HCT116 (cell line): Measurements from ENCODE around the gene ROBO1. TPM values are rescaled to one million over a fixed set of nuclear protein-coding genes. Genes with fewer than 3 reads are reported as not detected.

ENCODE experiments used
- ATAC-seq: fragments of 200-7000 bp; cut with Tn5 transposase; 2 replicates; pipeline ENCODE4 v1.9.1; 2020; ENCODE audit warnings: mild to moderate bottlenecking, moderate library complexity
- BruUV-seq: library from RNA; stranded (reverse); fragments of 400-500 nt; replicated peaks from 2 replicates; lab custom pipeline; 2021; lab: Mats Ljungman, UMichigan
- CTCF ChIA-PET: fragments of 300-600 bp; sonication (Branson Sonifier 250); formaldehyde crosslinking; loops from one replicate; lab custom pipeline; 2021; ENCODE audit warnings: antibody characterized with exemption; lab: Charles Lee
- POLR2A ChIA-PET: fragments of 300-600, 350-600 bp; sonication (Branson Sonifier 250); formaldehyde crosslinking; loops from one replicate; lab custom pipeline; 2021; ENCODE audit warnings: antibody characterized with exemption; lab: Charles Lee
- RAD21 ChIA-PET, 2 experiments: fragments of 300-600 bp; sonication (Branson Sonifier 250); formaldehyde crosslinking; loops; one replicate each; lab custom pipeline; 2023; ENCODE audit warnings: low total read pairs in 2 of 2; ENCODE audit not compliant: uncharacterized antibody in 2 of 2, unreplicated experiment in 2 of 2, low non-redundant PET in 1 of 2; lab: Charles Lee
- DNase-seq: peaks from one replicate; pipeline ENCODE4 v3.0.0-alpha.2; 2010; ENCODE audit warnings: low read depth, low spot score
- H2AFZ ChIP-seq: fragments of 200-600 bp; shearing (Covaris generic), sonication (generic); 2 replicates; pipeline ENCODE4 v1.6.1; 2017; ENCODE audit warnings: low read depth, mixed run types, mixed read lengths, antibody characterized with exemption, low read length; ENCODE audit not compliant: poor library complexity, severe bottlenecking
- H3K27ac ChIP-seq: 2 replicates; pipeline ENCODE4 v1.5.1; 2012; ENCODE audit warnings: low read depth, low read length
- H3K27me3 ChIP-seq: fragments of 200-600 bp; sonication (generic); 2 replicates; pipeline ENCODE4 v1.6.1; 2016; ENCODE audit warnings: mixed run types, low read length, mixed read lengths; ENCODE audit not compliant: insufficient read depth
- H3K36me3 ChIP-seq, 2 experiments: fragments of 200-500 bp in 1 of 2; fragments of 200-600 bp in 1 of 2; sonication (Bioruptor generic) in 1 of 2; sonication (generic) in 1 of 2; 2 replicates each; pipeline versions ENCODE4 v1.5.1 to v1.6.1; 2014 to 2016; ENCODE audit warnings: low read length in 2 of 2, inconsistent platforms in 1 of 2, mixed read lengths in 1 of 2, mixed run types in 1 of 2; ENCODE audit not compliant: insufficient read depth in 2 of 2, control insufficient read depth in 1 of 2
- H3K4me1 ChIP-seq, 2 experiments: fragments of 200-600 bp in 1 of 2; sonication (generic) in 1 of 2; 2 replicates each; pipeline versions ENCODE4 v1.5.1 to v1.6.1; 2012 to 2017; ENCODE audit warnings: low read length in 2 of 2, inconsistent platforms in 1 of 2, mild to moderate bottlenecking in 1 of 2, mixed read lengths in 1 of 2, mixed run types in 1 of 2, moderate library complexity in 1 of 2; ENCODE audit not compliant: insufficient read depth in 2 of 2, control insufficient read depth in 1 of 2
- H3K4me2 ChIP-seq: fragments of 200-600 bp; sonication (generic); 2 replicates; pipeline ENCODE4 v1.6.1; 2017; ENCODE audit warnings: mixed run types, low read length, mixed read lengths
- H3K4me3 ChIP-seq, 2 experiments: fragments of 200-600 bp in 1 of 2; sonication (generic) in 1 of 2; replicated peaks in 1 of 2; 2 replicates each; pipeline ENCODE4 v1.5.1; 2011 to 2016; ENCODE audit warnings: low read length in 2 of 2, control low read depth in 1 of 2, low read depth in 1 of 2, mild to moderate bottlenecking in 1 of 2, mixed read lengths in 1 of 2, mixed run types in 1 of 2
- H3K79me2 ChIP-seq: fragments of 200-600 bp; sonication (generic); 2 replicates; pipeline ENCODE4 v1.6.1; 2017; ENCODE audit warnings: mild to moderate bottlenecking, mixed run types, low read length, moderate library complexity, mixed read lengths; ENCODE audit not compliant: insufficient read depth
- H3K9ac ChIP-seq: fragments of 200-600 bp; sonication (generic); 2 replicates; pipeline ENCODE4 v1.6.1; 2016; ENCODE audit warnings: low read length, mixed read lengths
- H3K9me2 ChIP-seq: fragments of 200-600 bp; sonication (generic), shearing (Covaris generic); 2 replicates; pipeline ENCODE4 v1.6.1; 2017; ENCODE audit warnings: mixed run types, mild to moderate bottlenecking, moderate library complexity; ENCODE audit not compliant: insufficient read depth
- H3K9me3 ChIP-seq, 2 experiments: fragments of 200-500 bp in 1 of 2; fragments of 200-600 bp in 1 of 2; sonication (Bioruptor generic) in 1 of 2; sonication (generic) in 1 of 2; 2 replicates each; pipeline ENCODE4 v1.6.1; 2014 to 2017; ENCODE audit warnings: low read length in 2 of 2, mixed read lengths in 2 of 2, inconsistent platforms in 1 of 2, low read depth in 1 of 2, mild to moderate bottlenecking in 1 of 2, mixed run types in 1 of 2, moderate library complexity in 1 of 2; ENCODE audit not compliant: control insufficient read depth in 1 of 2, insufficient read depth in 1 of 2
- H4K20me1 ChIP-seq: fragments of 200-600 bp; sonication (generic), shearing (Covaris generic); 2 replicates; pipeline ENCODE4 v1.6.1; 2017; ENCODE audit warnings: mixed run types, mild to moderate bottlenecking, moderate library complexity; ENCODE audit not compliant: insufficient read depth
- ATF3 ChIP-seq: IDR thresholded peaks from 2 replicates; pipeline ENCODE4 v1.6.1; 2012
- CTCF ChIP-seq, 3 experiments: fragments of 200-600 bp in 1 of 3; sonication (generic) in 1 of 3; IDR thresholded peaks in 2 of 3; conservative IDR thresholded peaks in 1 of 3; 2 replicates each; pipeline ENCODE4 v1.5.1; 2012 to 2017; ENCODE audit warnings: low read depth in 2 of 3, low read length in 2 of 3, antibody characterized with exemption in 1 of 3, borderline replicate concordance in 1 of 3, control low read depth in 1 of 3, mild to moderate bottlenecking in 1 of 3, mixed read lengths in 1 of 3, mixed run types in 1 of 3, moderate library complexity in 1 of 3; ENCODE audit not compliant: insufficient read depth in 1 of 3
- EZH2 ChIP-seq: fragments of 200-600 bp; sonication (generic); IDR thresholded peaks from 2 replicates; pipeline ENCODE4 v1.6.1; 2017; ENCODE audit warnings: antibody characterized with exemption, mixed run types
- POLR2AphosphoS5 ChIP-seq: IDR thresholded peaks from 2 replicates; pipeline ENCODE4 v1.6.1; 2011; ENCODE audit warnings: mild to moderate bottlenecking, low read depth, low read length, moderate library complexity
- RAD21 ChIP-seq: IDR thresholded peaks from 2 replicates; pipeline ENCODE4 v1.6.1; 2012; ENCODE audit warnings: low read depth, mild to moderate bottlenecking
- REST ChIP-seq: IDR thresholded peaks from 2 replicates; pipeline ENCODE4 v1.6.1; 2012; ENCODE audit warnings: low read depth
- SP1 ChIP-seq: IDR thresholded peaks from 2 replicates; pipeline ENCODE4 v1.6.1; 2012; ENCODE audit warnings: low read depth
- SRF ChIP-seq: IDR thresholded peaks from 2 replicates; pipeline ENCODE4 v1.6.1; 2012; ENCODE audit warnings: low read depth
- TCF7L2 ChIP-seq: IDR thresholded peaks from 2 replicates; pipeline ENCODE4 v1.7.0; 2011; ENCODE audit warnings: borderline replicate concordance, inconsistent platforms; ENCODE audit not compliant: insufficient read depth, insufficient read length; ENCODE audit errors: extremely low read depth
- ZBTB33 ChIP-seq: IDR thresholded peaks from 2 replicates; pipeline ENCODE4 v1.6.1; 2011; ENCODE audit warnings: mild to moderate bottlenecking, low read length, moderate library complexity; ENCODE audit not compliant: insufficient replicate concordance; ENCODE audit errors: extremely low read depth
- ZFX ChIP-seq: fragments of 450-650 bp; IDR thresholded peaks from 2 replicates; pipeline ENCODE4 v1.6.1; 2017
- intact Hi-C: fragments of 100-400 bp; cut with micrococcal nuclease; formaldehyde crosslinking; loops from 2 replicates; pipeline ENCODE4 v1.10.0; 2022
- total RNA-seq: library from RNA; stranded (reverse); gene quantifications from one replicate; pipeline ENCODE4 v1.2.1, GENCODE V29; 2021; ENCODE audit not compliant: unreplicated experiment

Gene ROBO1
- total RNA-seq, 1 experiment from 2014 or later: 0.27 TPM

GRCh38 chr3:79461129-79461792, 306.5 kb downstream of the ROBO1 start (continued):
- no peak for TF ChIP-seq REST
- TF ChIP-seq ATF3: no peak
- no peak for TF ChIP-seq SP1
- TF ChIP-seq RAD21: no peak
- TF ChIP-seq ZFX: no peak
- TF ChIP-seq POLR2AphosphoS5: no peak
- TF ChIP-seq, all 23 proteins: peak for 0

GRCh38 chr3:79453600-79453999, 314.2 kb downstream of the ROBO1 start:
- intact Hi-C loops: loop anchor here (5.0 kb wide), 1 partner anchor 1829 kb away; no protein-coding TSS in a partner anchor
- DNase-seq (no peak), ATAC-seq (no peak)
- BruUV-seq: no TSS peak
- Histone ChIP-seq H3K9ac (no peak overlapping the region), H3K9me3 (peaks cover 15 to 21% of the 10 kb centered on the region in 2 experiments; a peak in 3 of 4 replicates), H3K4me1 (no peaks in the 10 kb centered on the region), H3K36me3 (no peaks in the 10 kb centered on the region), H3K79me2 (no peaks in the 10 kb centered on the region), H2AFZ (no peak overlapping the region), H4K20me1 (no peaks in the 10 kb centered on the region), H3K9me2 (no peaks in the 10 kb centered on the region), H3K27me3 (no peaks in the 10 kb centered on the region), H3K27ac (no peak overlapping the region), H3K4me3 (no peak overlapping the region), H3K4me2 (no peak overlapping the region)
- RAD21 ChIA-PET: no interaction called here
- CTCF ChIA-PET: no interaction called here
- POLR2A ChIA-PET: no interaction called here
- TF ChIP-seq EZH2 (no peak), RAD21 (no peak), ZFX (no peak), SRF (no peak), CTCF (IDR thresholded peaks at IDR 0.05 in 2 of 3, conservative IDR thresholded peaks at IDR 0.05 in 1 of 3; ENCODE audit: borderline replicate concordance in 1 of 3, insufficient read depth in 1 of 3, low read depth in 2 of 3, low read length in 2 of 3) (no peak), REST (no peak), TCF7L2 (no peak), ZBTB33 (no peak)
